GM23338 (cell line): Measurements from ENCODE around the gene FNDC11. TPM values are rescaled to one million over a fixed set of nuclear protein-coding genes. Genes with fewer than 3 reads are reported as not detected.

ENCODE experiments used
- ATAC-seq: fragments of 200-7000 bp; cut with Tn5 transposase; 3 replicates; pipeline ENCODE4 v1.9.1; 2020
- DNase-seq: peaks from one replicate; pipeline ENCODE4 v3.0.0-alpha.2; 2015; ENCODE audit warnings: low spot score
- H2AFZ ChIP-seq: fragments of 200-600 bp; sonication (generic); 2 replicates; pipeline ENCODE4 v1.8.0; 2016; ENCODE audit warnings: antibody characterized with exemption, mild to moderate bottlenecking, moderate library complexity
- H3F3A ChIP-seq: fragments of 200-600 bp; sonication (generic); replicated peaks from 2 replicates; pipeline ENCODE4 v1.8.0; 2017; ENCODE audit warnings: antibody characterized with exemption, mixed run types, low read depth
- H3K27ac ChIP-seq: fragments of 200-600 bp; sonication (generic); 2 replicates; pipeline ENCODE4 v1.6.1; 2016; ENCODE audit warnings: low read depth
- H3K27me3 ChIP-seq: fragments of 200-600 bp; sonication (generic); 2 replicates; pipeline ENCODE4 v1.8.0; 2016; ENCODE audit warnings: mild to moderate bottlenecking, mixed run types, moderate library complexity; ENCODE audit not compliant: insufficient read depth
- H3K36me3 ChIP-seq: fragments of 200-600 bp; sonication (generic); 2 replicates; pipeline ENCODE4 v1.8.0; 2016; ENCODE audit warnings: mild to moderate bottlenecking; ENCODE audit not compliant: insufficient read depth
- H3K4me1 ChIP-seq: fragments of 200-600 bp; sonication (generic); 2 replicates; pipeline ENCODE4 v1.8.0; 2016; ENCODE audit warnings: mild to moderate bottlenecking, moderate library complexity; ENCODE audit not compliant: insufficient read depth
- H3K4me2 ChIP-seq: fragments of 200-600 bp; sonication (generic); 2 replicates; pipeline ENCODE4 v1.7.1; 2017; ENCODE audit warnings: mixed run types
- H3K4me3 ChIP-seq: fragments of 200-600 bp; sonication (generic); 2 replicates; pipeline ENCODE4 v1.6.1; 2016; ENCODE audit warnings: mixed run types
- H3K79me2 ChIP-seq: fragments of 200-600 bp; sonication (generic); replicated peaks from 2 replicates; pipeline ENCODE4 v1.8.0; 2017; ENCODE audit warnings: mild to moderate bottlenecking; ENCODE audit not compliant: insufficient read depth
- H3K9me2 ChIP-seq: fragments of 200-600 bp; sonication (generic); 2 replicates; pipeline ENCODE4 v1.8.0; 2017; ENCODE audit not compliant: insufficient read depth
- H4K20me1 ChIP-seq: fragments of 200-600 bp; sonication (generic); replicated peaks from 2 replicates; pipeline ENCODE4 v1.8.0; 2017; ENCODE audit warnings: mild to moderate bottlenecking; ENCODE audit not compliant: insufficient read depth
- H3K27ac Mint-ChIP-seq: 2 replicates; pipeline ENCODE4 v1.8.0; 2020; ENCODE audit warnings: inconsistent platforms, mild to moderate bottlenecking, moderate library complexity, mixed read lengths
- H3K27me3 Mint-ChIP-seq: 3 replicates; pipeline ENCODE4 v1.8.0; 2022; ENCODE audit warnings: low read depth, mild to moderate bottlenecking, moderate library complexity, mixed read lengths, inconsistent platforms; ENCODE audit not compliant: insufficient read depth, poor library complexity
- H3K36me3 Mint-ChIP-seq: 3 replicates; pipeline ENCODE4 v1.8.0; 2021; ENCODE audit warnings: low read depth, mild to moderate bottlenecking, inconsistent platforms, moderate library complexity, mixed read lengths
- H3K4me1 Mint-ChIP-seq: 3 replicates; pipeline ENCODE4 v1.8.0; 2020; ENCODE audit warnings: mild to moderate bottlenecking, inconsistent platforms, mixed read lengths
- H3K4me3 Mint-ChIP-seq: 3 replicates; pipeline ENCODE4 v1.8.0; 2021; ENCODE audit warnings: moderate library complexity, mild to moderate bottlenecking, inconsistent platforms, mixed read lengths
- H3K9me3 Mint-ChIP-seq: 3 replicates; pipeline ENCODE4 v1.8.0; 2020; ENCODE audit warnings: moderate library complexity, mild to moderate bottlenecking, inconsistent platforms, mixed read lengths
- CTCF ChIP-seq, 2 experiments: fragments of 200-600 bp in 1 of 2; sonication (generic) in 1 of 2; conservative IDR thresholded peaks; 2 replicates each; pipeline versions ENCODE4 v1.5.1 to v1.6.1; 2016 to 2017; ENCODE audit warnings: antibody characterized with exemption in 2 of 2, low read depth in 2 of 2, mild to moderate bottlenecking in 2 of 2, moderate library complexity in 1 of 2
- EZH2 ChIP-seq: fragments of 200-600 bp; sonication (generic); IDR thresholded peaks from one replicate; pipeline ENCODE4 v1.8.0; 2017; ENCODE audit warnings: antibody characterized with exemption, mild to moderate bottlenecking, low read depth; ENCODE audit not compliant: unreplicated experiment
- EZH2phosphoT487 ChIP-seq: fragments of 200-600 bp; sonication (generic); IDR thresholded peaks from one replicate; pipeline ENCODE4 v1.8.1; 2018; ENCODE audit warnings: antibody characterized with exemption; ENCODE audit not compliant: unreplicated experiment
- JUNB ChIP-seq: IDR thresholded peaks from one replicate; pipeline ENCODE4 v1.6.1; 2016; ENCODE audit warnings: antibody characterized with exemption; ENCODE audit not compliant: unreplicated experiment
- NANOG ChIP-seq: IDR thresholded peaks from 2 replicates; pipeline ENCODE4 v1.6.1; 2016; ENCODE audit warnings: antibody characterized with exemption, borderline replicate concordance
- STAT1 ChIP-seq: IDR thresholded peaks from one replicate; pipeline ENCODE4 v1.6.1; 2016; ENCODE audit warnings: antibody characterized with exemption; ENCODE audit not compliant: unreplicated experiment
- ZNF114 ChIP-seq: fragments of 250-450 bp; sonication (Bioruptor Pico); IDR thresholded peaks from 2 replicates; pipeline ENCODE4 v1.5.0; 2020; ENCODE audit warnings: mild to moderate bottlenecking, moderate library complexity
- ZNF331 ChIP-seq: fragments of 250-450 bp; sonication (Bioruptor Pico); IDR thresholded peaks from 2 replicates; pipeline ENCODE4 v1.5.0; 2020; ENCODE audit warnings: low read depth, mild to moderate bottlenecking, moderate library complexity
- polyA plus RNA-seq: library from polyadenylated mRNA; unstranded; fragments of >200 nt; fragmentation: Nextera tagmentation; extraction: Ambion mirVana; gene quantifications from 2 replicates; pipeline ENCODE4 v1.2.1, GENCODE V29; 2016
- total RNA-seq: library from RNA; depleted of rRNA; stranded (reverse); fragments of >200 nt; shearing (Covaris generic); gene quantifications from 2 replicates; pipeline ENCODE4 v1.2.3, GENCODE V29; 2014
- TF ChIP-seq, protein P1 (sequence below): IDR thresholded peaks from 2 replicates; pipeline ENCODE4 v1.6.1; 2016; ENCODE audit warnings: antibody characterized with exemption
- TF ChIP-seq, protein P2 (sequence below): IDR thresholded peaks from one replicate; pipeline ENCODE4 v1.6.1; 2018; ENCODE audit warnings: antibody characterized with exemption; ENCODE audit not compliant: unreplicated experiment

FNDC11 gene
- total and polyA plus RNA-seq, 2 experiments from 2014 or later: 3.4 to 5.3 TPM

DNA sequence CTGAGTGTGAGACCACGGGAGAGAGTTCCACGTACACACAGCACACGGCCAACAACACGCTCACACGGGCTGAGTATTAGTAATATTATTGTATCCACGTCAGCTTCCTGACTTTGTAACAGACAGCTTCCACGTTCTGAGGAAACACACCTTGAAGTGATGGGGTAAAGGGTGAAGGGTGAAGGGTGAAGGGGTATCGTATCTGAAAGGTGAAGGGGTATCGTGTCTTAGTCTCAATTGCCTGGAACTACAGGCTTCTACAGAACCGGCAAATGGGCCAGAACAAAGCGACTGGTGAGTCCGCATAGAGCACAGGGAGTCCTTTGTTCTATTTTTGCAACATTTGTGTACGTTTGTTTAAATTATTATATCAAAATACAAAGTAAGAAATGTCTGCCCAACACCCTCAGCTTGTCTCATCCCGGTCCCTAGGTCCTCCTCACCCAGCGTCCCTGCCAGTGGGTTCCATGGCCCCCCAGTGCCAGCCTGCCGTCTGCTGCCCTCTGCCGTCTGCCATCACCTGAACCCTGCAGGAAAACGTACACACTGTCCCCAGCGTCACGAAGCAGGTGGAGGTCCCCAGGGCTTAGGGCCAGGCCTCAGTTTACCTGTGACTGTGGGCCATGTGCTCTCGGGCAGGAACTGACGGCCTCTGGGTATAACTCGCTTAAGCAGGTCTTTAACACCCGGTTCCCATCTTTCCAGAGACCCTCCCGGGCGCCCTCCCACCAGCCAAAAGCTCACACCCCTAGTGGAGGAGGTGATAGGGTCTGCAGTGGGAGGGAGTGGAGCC lies 24.5 kb downstream of the FNDC11 start:
- Histone ChIP-seq H3F3A (0 out of 2 replicates have a peak, but pooled peaks cover 3% of the 10 kb centered on the region), H3K4me3 (no peak overlapping the region), H2AFZ (no peak overlapping the region), H3K36me3 (no peaks in the 10 kb centered on the region), H4K20me1 (no peaks in the 10 kb centered on the region), H3K27ac (no peak overlapping the region), H3K79me2 (no peaks in the 10 kb centered on the region), H3K4me1 (no peaks in the 10 kb centered on the region; the same call in 1 of the 2 replicates), H3K27me3 (no peaks in the 10 kb centered on the region), H3K9me2 (no peaks in the 10 kb centered on the region), H3K4me2 (no peak overlapping the region)
- no peak for DNase-seq
- H3K9me3 Mint-ChIP-seq: no peaks in the 10 kb centered on the region
- no peak for ATAC-seq
- peaks cover 8% of the 10 kb centered on the region for H3K27me3 Mint-ChIP-seq
- no peaks in the 10 kb centered on the region; the same call in 2 of the 3 replicates for H3K4me1 Mint-ChIP-seq
- TF ChIP-seq CTCF (conservative IDR thresholded peaks at IDR 0.05; ENCODE audit: low read depth in 2 of 2) (peak in 1 of 2 experiments; percentile 47; a peak in 2 of 4 replicates), ZNF114 (CRISPR knock-in tag) (no peak), JUNB (no peak), EZH2 (no peak), STAT1 (no peak), EZH2phosphoT487 (no peak)
- TF ChIP-seq, protein P1, sequence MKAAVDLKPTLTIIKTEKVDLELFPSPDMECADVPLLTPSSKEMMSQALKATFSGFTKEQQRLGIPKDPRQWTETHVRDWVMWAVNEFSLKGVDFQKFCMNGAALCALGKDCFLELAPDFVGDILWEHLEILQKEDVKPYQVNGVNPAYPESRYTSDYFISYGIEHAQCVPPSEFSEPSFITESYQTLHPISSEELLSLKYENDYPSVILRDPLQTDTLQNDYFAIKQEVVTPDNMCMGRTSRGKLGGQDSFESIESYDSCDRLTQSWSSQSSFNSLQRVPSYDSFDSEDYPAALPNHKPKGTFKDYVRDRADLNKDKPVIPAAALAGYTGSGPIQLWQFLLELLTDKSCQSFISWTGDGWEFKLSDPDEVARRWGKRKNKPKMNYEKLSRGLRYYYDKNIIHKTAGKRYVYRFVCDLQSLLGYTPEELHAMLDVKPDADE: no peak
- no peak overlapping the region for H3K4me3 Mint-ChIP-seq
- no peaks in the 10 kb centered on the region for H3K36me3 Mint-ChIP-seq
- H3K27ac Mint-ChIP-seq: no peak overlapping the region

DNA sequence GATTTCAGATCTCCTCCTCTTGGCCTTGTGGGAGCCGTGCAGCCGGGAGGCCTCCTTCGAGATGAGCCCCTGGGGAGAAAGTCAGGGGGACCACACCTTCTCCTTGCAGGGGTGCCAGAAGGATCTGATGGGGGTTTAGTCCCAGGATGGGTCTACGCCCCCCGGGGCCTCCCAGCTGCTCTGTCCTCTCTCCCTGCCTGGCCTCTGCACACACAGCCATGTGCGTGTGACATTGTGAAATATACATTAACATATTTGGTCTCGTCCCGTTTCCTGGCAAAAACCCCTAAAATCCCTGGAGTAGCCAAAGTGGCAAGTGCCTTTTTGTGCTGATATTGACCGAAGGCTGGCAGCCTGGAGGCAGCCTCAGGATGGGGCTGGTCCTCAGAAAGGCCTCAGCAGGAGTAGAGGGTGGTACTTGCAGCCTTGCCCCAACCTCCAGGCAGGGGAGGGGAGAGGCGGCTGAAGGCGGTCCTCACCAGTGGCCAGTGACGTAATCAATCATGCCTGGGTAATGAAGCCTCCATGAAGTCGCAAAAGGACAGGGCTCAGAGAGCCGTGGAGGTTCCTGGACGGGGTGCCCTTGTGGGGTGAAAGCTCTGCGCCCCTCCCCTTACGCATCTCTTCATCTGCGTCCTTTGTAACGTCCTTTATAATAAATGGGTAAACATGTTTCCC lies 25.2 kb downstream of the FNDC11 start:
- no peaks in the 10 kb centered on the region for H3K9me2 ChIP-seq
- Mint-ChIP-seq H3K36me3 (no peaks in the 10 kb centered on the region), H3K4me1 (no peaks in the 10 kb centered on the region; the same call in 2 of the 3 replicates), H3K4me3 (no peak overlapping the region), H3K9me3 (no peaks in the 10 kb centered on the region), H3K27ac (no peak overlapping the region), H3K27me3 (peaks cover 8% of the 10 kb centered on the region)
- no peak overlapping the region for H2AFZ ChIP-seq
- H3F3A ChIP-seq: 0 out of 2 replicates have a peak, but pooled peaks cover 3% of the 10 kb centered on the region
- H3K36me3 ChIP-seq: no peaks in the 10 kb centered on the region
- DNase-seq (no peak), ATAC-seq (peak; percentile 6; the same call in 1 of the 3 replicates)
- H3K4me2 ChIP-seq: no peak overlapping the region
- H3K79me2 ChIP-seq: no peaks in the 10 kb centered on the region
- H3K4me1 ChIP-seq: no peaks in the 10 kb centered on the region
- H3K27me3 ChIP-seq: no peaks in the 10 kb centered on the region
- no peak overlapping the region for H3K4me3 ChIP-seq
- no peaks in the 10 kb centered on the region for H4K20me1 ChIP-seq
- H3K27ac ChIP-seq: no peak overlapping the region
- no peak for TF ChIP-seq EZH2
- no peak for TF ChIP-seq JUNB
- no peak for TF ChIP-seq NANOG
- no peak for TF ChIP-seq EZH2phosphoT487
- TF ChIP-seq, protein P1: no peak
- TF ChIP-seq ZNF331 (CRISPR knock-in tag): no peak
- TF ChIP-seq STAT1: no peak
- TF ChIP-seq, protein P2, sequence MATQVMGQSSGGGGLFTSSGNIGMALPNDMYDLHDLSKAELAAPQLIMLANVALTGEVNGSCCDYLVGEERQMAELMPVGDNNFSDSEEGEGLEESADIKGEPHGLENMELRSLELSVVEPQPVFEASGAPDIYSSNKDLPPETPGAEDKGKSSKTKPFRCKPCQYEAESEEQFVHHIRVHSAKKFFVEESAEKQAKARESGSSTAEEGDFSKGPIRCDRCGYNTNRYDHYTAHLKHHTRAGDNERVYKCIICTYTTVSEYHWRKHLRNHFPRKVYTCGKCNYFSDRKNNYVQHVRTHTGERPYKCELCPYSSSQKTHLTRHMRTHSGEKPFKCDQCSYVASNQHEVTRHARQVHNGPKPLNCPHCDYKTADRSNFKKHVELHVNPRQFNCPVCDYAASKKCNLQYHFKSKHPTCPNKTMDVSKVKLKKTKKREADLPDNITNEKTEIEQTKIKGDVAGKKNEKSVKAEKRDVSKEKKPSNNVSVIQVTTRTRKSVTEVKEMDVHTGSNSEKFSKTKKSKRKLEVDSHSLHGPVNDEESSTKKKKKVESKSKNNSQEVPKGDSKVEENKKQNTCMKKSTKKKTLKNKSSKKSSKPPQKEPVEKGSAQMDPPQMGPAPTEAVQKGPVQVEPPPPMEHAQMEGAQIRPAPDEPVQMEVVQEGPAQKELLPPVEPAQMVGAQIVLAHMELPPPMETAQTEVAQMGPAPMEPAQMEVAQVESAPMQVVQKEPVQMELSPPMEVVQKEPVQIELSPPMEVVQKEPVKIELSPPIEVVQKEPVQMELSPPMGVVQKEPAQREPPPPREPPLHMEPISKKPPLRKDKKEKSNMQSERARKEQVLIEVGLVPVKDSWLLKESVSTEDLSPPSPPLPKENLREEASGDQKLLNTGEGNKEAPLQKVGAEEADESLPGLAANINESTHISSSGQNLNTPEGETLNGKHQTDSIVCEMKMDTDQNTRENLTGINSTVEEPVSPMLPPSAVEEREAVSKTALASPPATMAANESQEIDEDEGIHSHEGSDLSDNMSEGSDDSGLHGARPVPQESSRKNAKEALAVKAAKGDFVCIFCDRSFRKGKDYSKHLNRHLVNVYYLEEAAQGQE: no peak
